ENCODE measurements around the gene TRIP10.
"Not testable (repeated sequence)": the region's sequence is repeated elsewhere in the genome, so short reads cannot be mapped to it uniquely, and the experiment has no call there.

Gene TRIP10

DNA sequence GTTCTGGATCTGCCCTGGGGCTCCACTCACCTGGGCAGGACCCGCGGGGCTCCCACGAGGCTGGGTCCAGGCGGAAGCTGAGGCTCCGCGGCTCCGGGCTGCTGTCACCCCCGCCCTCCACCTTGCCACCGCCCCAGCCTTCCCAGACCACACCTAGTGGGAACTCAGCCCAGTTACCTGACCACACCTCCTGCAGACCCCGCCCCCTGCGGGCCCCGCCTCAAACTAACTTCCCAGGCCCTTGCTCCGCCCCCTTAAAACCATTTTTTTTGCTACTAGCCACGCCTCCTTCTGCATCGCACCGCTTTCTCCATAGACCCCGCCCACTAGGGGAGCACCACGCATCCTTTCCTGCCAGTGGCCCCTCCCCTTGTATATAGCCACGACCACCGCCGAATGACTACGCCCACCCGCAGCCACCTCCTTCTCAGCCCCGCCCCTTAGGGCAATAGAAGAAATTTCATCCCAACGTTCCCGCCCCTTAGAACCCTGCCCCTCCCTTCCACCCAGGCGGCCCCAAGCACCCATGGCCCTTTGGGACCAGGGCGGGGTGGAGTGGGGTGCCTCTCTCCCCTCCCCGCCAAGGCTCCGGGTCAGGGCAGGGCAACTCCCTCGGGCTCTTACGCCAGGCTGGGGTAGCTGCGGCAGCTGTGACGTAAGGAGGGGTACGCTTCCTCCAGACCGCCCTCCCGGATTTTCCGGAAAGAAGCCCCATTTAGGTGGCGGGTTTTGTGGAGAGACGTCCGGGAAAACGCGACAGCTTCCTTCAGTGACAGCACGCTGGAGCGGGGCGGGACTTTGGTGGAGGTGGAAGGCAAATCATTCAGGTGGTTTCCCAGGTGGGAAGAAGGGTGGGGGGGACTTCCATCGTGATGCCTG is 28.1 kb downstream of the TRIP10 start, which contains the start of gene SH2D3A:
TSS of gene SH2D3A (minus strand) at position 79 of the 879 bp plus-strand sequence. CDS start 3,687 bp downstream, outside the sequence.
- peak; percentile 84 to 93 (median 92) for DNase-seq (ENCODE audit: low read depth in 3 of 3)

- DNase-seq (ENCODE audit: low read depth in 3 of 3), result no peak
Observed at GRCh38 chr19:6768236-6768785, 28.8 kb downstream of the TRIP10 start.

DNA sequence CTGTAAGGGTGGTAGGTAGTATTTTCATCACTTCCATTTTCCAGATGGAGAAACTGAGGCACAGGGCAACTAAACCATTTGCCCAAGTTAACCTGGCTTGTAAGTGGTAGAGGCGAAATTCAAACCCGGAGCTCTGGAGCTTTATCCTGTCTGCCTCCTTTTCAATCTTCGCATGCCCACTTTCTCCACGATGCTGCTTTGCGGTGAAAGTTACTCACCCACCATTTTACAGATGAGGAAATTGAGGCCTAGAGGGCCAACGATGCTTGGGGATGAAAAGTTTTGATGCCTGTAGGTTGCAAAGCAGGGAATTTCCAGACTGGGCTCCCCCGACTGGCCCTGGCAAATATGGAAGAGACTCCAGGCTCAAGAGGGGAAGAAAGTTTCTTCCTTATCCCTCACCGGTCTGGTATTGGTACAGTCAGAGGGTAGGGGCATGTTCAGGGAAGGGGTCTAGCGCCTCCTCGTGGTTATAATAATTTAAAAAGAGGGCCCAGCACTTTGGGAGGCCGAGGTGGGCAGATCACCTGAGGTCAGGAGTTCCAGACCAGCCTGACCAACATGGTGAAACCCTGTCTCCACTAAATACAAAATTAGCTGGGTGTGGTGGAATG is 29.6 kb downstream of the TRIP10 start:
- no peak for DNase-seq (ENCODE audit: low read depth in 3 of 3)

DNA sequence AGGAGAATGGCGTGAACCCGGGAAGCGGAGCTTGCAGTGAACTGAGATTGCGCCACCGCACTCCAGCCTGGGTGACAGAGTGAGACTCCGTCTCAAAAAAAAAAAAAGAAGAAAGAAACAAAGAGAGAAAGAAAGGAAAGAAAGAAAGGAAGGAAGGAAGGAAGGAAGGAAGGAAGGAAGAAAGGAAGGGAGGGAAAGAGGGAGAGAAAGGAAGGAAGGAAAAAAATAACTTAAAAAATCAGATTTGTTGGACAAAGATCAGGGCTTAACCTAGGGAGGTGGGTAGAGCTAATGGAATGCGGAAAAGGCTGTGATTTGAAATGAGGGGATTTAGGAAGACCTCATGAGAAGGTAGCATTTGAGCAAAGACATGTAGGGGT is 32.2 kb downstream of the TRIP10 start:
- not testable (repeated sequence) for DNase-seq (ENCODE audit: low read depth in 3 of 3)

- peak; percentile 51 to 84 (median 66) for DNase-seq (ENCODE audit: low read depth in 3 of 3)
Observed at GRCh38 chr19:6772028-6772865, 32.8 kb downstream of the TRIP10 start, which contains the start of gene VAV1. TSS of gene VAV1 (plus strand) at chr19:6772708. CDS start at chr19:6772808, 100 bp downstream.

GRCh38 chr19:6772866-6773322 is 33.4 kb downstream of the TRIP10 start:
- no peak for DNase-seq (ENCODE audit: low read depth in 3 of 3)

DNA sequence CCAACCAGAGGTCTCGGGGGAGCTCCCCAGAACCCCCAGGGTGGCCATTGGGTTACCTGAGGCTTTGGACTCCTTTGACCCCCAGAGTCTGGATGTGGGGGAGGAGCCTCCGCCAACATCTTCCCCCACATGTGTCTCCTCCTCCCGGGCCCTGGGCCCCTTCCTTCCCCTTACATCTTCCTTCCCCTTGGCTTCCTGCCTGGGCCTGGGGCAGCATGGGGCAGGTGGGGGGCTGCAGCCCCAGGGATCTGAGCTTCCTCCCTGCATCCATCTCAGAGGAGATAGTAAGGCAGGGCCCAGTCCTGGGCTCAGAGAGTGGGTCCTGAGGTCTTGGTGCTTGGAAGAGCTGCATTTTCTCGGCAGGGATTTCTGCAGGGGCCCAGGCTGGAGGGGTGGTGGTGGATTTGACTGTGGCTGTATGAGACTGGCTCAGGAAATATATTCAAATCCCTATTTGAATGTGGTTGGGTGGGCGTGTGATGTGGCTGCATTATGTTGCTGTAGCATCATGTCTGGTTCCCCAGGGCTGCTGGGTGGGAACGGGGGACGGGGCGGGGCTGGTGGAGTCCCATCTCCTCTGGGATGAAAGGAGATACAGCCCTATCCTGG is 33.9 kb downstream of the TRIP10 start:
- DNase-seq (ENCODE audit: low read depth in 3 of 3), result peak; percentile 42 to 65 (median 46)

DNA sequence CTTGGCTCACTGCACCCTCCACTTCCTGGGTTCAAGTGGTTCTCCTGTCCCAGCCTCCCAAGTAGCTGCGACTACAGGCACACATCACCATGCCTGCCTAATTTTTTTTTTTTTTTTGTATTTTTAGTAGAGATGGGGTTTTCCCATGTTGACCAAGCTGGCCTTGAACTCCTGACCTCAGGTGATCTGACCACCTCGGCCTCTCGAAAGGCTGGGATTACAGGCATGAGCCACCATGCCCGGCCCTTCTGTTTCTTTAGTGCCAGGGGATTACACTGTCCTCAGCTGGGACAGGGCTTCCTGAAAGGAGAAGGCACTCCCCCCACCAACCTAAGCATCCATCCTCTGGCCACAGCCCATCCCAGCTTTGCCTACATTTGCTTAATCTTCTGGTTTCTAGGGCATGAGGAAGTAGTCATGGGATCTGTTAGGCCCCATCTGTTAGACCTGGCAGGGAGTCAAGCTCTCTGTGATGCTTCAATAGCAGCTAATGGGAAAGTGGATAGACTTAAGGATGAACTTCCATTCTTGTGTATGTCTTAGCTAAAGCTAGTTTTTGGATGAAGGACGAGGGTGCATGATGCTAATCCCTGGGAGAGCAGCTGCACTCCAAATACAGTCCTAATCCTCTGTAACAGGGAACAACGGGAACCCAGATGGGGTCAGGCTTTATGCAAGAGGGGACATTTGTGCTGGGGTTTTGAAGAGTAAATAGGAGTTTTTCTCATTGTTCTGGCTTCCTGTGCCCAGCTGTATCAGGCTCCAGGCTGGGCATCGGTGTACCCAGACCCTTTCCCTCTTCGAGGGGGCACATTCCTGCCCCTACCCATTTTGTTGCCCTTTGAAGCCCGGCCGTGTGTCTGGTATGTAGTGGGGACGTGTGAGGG is 35.6 kb downstream of the TRIP10 start:
- no peak for DNase-seq (ENCODE audit: low read depth in 3 of 3)

DNA sequence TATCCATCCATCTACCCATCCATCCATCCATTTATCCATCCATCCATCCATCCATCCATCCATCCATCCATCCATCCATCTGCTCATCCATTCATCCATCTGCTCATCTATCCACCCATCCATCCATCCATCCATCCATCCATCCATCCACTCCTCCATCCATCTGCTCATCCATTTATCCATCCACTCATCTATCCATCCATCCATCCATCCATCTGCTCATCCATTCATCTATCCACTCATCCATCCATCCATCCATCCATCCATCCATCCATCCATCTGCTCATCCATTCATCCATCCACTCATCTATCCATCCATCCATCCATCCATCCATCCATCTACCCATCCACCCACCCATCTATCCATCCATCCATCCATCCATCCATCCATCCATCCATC is 36.6 kb downstream of the TRIP10 start:
- DNase-seq (ENCODE audit: low read depth in 3 of 3), result not testable (repeated sequence)

GRCh38 chr19:6776999-6777398 is 37.5 kb downstream of the TRIP10 start:
- no peak for DNase-seq (ENCODE audit: low read depth in 3 of 3)

GRCh38 chr19:6777434-6777833 is 38.0 kb downstream of the TRIP10 start:
- DNase-seq (ENCODE audit: low read depth in 3 of 3), result no peak

DNA sequence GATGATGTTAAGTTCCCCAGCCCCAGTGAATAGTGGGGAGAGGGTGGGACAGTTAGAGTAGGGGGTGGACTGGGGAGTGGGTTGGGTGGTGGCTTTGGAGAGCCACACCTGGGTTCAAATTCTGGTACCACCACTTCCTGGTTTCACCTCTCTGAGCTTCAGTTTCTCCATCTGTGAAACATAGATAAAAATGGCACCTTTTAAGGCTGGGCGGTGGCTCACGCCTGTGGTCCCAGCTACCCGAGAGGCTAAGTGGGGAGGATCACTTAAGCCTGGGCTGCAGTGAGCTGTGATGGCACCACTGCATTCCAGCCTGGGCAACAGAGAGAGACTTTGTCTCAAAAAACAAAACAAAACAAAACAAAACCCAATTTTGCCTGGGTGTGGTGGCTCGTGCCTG is 38.9 kb downstream of the TRIP10 start:
- DNase-seq (ENCODE audit: low read depth in 3 of 3), result no peak

DNA sequence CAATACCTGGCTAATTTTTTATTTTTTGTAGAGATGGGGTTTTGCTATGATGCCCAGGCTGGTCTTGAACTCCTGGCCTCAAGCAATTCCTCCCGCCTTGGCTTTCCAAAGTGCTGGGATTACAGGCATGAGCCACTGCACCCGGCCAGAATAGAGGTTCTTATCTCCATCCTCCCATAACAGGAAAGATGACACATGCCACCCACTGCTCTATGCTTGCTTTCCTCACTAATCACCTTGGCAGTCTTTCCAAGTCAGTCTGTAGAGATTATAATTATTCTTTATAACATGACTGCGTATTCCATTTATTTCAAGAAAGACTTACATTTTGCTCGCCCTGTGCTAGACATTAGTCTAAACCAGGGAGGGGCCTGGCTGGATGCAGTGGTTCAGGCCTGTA is 39.7 kb downstream of the TRIP10 start:
- DNase-seq (ENCODE audit: low read depth in 3 of 3), result no peak

GRCh38 chr19:6787393-6787792 is 47.9 kb downstream of the TRIP10 start:
- no peak for DNase-seq (ENCODE audit: low read depth in 3 of 3)

DNA sequence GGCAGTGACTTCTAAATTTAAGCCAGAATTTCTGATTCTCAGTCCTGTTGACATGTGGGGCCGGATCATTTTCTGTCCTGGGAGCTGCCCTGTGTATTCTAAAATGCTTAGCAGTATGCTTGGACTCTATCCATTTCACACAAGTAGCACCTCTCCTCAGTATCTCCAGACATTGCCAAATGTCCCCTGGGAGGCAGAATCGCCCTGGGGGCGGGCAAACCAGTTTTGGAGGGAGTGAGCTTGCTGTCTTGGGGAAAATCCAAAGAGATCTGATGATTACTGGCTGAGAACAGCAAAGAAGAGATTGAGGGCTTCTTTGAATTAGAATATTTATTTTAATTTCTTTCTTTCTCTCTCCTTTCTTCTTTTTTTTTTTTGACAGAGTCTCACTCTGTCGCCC is 49.4 kb downstream of the TRIP10 start:
- DNase-seq (ENCODE audit: low read depth in 3 of 3), result no peak

GRCh38 chr19:6790194-6791128 is 51.0 kb downstream of the TRIP10 start:
- DNase-seq (ENCODE audit: low read depth in 3 of 3), result no peak

DNA sequence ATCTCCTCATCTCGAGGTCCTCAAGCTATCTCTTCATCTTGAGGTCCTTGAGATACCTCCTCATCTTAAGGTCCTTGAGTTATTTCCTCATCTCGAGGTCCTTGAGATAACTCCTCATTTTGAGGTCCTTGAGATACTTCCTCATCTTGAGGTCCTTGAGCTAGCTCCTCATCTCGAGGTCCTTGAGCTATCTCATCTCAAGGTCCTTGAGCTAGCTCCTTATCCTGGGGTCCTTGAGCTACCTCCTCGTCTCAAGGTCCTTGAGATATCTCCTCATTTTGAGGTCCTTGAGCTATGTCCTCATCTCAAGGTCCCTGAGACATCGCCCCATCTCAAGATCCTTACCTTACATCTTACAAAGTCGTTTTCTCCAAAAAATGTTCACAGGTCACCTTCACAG is 51.8 kb downstream of the TRIP10 start:
- no peak for DNase-seq (ENCODE audit: low read depth in 3 of 3)

DNA sequence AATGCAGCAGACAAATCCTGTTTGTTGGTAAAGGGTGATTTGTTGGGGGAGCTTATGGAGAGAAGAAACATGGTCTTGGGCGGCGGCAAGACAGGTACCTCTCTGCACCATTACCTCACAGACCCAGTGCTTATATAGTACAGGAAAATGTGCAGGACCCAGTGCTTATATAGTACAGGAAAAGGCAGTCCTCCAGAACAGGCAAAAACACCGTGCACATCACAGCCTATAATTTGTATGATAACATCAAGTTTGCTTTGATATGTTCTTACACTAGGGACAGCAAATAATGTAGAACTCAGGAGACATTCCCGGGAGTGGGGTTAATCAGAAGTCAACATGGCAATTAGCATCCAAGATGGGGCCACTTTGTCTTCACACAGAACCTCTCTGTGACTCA is 53.9 kb downstream of the TRIP10 start:
- no peak for DNase-seq (ENCODE audit: low read depth in 3 of 3)

GRCh38 chr19:6793973-6794372 is 54.5 kb downstream of the TRIP10 start:
- DNase-seq (ENCODE audit: low read depth in 3 of 3), result no peak
